NCI-H82 (cell line): ENCODE data around the gene ORC3.
"Not testable (repeated sequence)": the region's sequence is repeated elsewhere in the genome, so short reads cannot be mapped to it uniquely, and the experiment has no call there.

Experiments
- DNase-seq: peaks from one replicate; lab custom pipeline; 2025; lab: John Stamatoyannopoulos, UW

Gene ORC3

GRCh38 chr6:87697581-87698546, 107.9 kb downstream of the ORC3 start:
- no peak for DNase-seq

- peak; percentile 7 for DNase-seq
Measured at GRCh38 chr6:87698547-87699006, 108.6 kb downstream of the ORC3 start.

- DNase-seq = no peak
Measured at GRCh38 chr6:87699576-87699975, 109.6 kb downstream of the ORC3 start.

GRCh38 chr6:87700397-87701343, 110.7 kb downstream of the ORC3 start:
- DNase-seq = peak; percentile 80

GRCh38 chr6:87701344-87701675, 111.4 kb downstream of the ORC3 start:
- DNase-seq = no peak

- peak; percentile 99 for DNase-seq
Measured at GRCh38 chr6:87701676-87702588, 112.0 kb downstream of the ORC3 start, which contains the start of gene AKIRIN2. TSS of gene AKIRIN2 (minus strand) at chr6:87702233. CDS start at chr6:87701684, 549 bp downstream.

- DNase-seq = peak; percentile 92
Measured at GRCh38 chr6:87702589-87702945, 112.6 kb downstream of the ORC3 start.

GRCh38 chr6:87703039-87703438, 113.1 kb downstream of the ORC3 start:
- DNase-seq = not testable (repeated sequence)

- DNase-seq = no peak
Measured at GRCh38 chr6:87705070-87705691, 115.2 kb downstream of the ORC3 start.

- no peak for DNase-seq
Measured at GRCh38 chr6:87706187-87706966, 116.4 kb downstream of the ORC3 start.

GRCh38 chr6:87708581-87709427, 118.9 kb downstream of the ORC3 start:
- not testable (repeated sequence) for DNase-seq

GRCh38 chr6:87710090-87710489, 120.2 kb downstream of the ORC3 start:
- DNase-seq = no peak

GRCh38 chr6:87712713-87713112, 122.8 kb downstream of the ORC3 start:
- DNase-seq = not testable (repeated sequence)

- DNase-seq = no peak
Measured at GRCh38 chr6:87714093-87714842, 124.3 kb downstream of the ORC3 start.
